ENCODE measurements around the gene CFAP43. TPM values are rescaled to one million over a fixed set of nuclear protein-coding genes. Genes with fewer than 3 reads are reported as not detected.
A peak's percentile ranks its signal among the peaks of the same experiment; 100 is the strongest.

CFAP43 gene
- total and polyA plus RNA-seq, 9 of the 15 experiments (the other 6 are each of a cell fraction or from before 2014, with no cell fraction given), result 0.07 to 0.86 (median 0.11) TPM; not detected in 1

DNA sequence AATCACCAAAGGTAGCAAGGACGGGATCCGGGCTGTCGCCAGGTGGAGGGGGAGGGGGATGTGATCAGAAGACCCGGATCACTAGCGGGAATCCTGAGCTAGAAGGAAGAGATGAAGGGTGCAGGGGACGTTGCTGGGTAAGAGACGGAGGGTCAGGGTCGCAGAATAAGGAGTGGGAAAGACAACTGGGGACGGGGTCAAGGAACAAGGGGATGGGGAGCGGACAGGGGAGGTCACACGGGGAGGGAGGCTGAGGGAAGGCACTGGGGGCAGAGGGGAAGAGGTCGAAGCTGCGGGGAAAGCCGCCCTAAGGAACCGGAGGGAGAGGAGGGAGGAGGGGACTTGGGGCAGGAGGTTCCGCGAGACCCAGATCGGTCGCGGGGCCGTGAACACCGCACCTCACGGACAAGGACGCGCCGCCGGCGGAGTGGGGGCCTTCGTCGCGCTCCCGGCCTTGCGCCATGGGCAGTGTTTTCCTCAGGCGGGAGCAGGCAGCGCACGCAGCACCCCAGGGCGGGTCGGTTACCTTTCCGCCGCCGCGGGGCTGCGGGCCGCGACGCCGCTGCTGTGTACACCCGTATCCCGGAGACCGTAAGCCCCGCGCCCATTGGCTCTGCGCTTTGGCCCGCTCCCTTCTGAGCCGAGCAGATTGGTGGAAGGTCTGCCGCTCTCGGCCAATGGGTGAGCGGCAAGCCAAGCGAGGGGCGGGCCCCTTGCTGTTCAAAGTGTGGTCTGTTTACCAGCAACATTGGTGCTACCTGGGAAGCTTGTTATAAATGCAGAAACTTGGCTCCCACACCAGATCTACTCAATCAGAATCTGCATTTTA is at the start of gene CFAP43 (continued):
- TF ChIP-seq, protein P1, sequence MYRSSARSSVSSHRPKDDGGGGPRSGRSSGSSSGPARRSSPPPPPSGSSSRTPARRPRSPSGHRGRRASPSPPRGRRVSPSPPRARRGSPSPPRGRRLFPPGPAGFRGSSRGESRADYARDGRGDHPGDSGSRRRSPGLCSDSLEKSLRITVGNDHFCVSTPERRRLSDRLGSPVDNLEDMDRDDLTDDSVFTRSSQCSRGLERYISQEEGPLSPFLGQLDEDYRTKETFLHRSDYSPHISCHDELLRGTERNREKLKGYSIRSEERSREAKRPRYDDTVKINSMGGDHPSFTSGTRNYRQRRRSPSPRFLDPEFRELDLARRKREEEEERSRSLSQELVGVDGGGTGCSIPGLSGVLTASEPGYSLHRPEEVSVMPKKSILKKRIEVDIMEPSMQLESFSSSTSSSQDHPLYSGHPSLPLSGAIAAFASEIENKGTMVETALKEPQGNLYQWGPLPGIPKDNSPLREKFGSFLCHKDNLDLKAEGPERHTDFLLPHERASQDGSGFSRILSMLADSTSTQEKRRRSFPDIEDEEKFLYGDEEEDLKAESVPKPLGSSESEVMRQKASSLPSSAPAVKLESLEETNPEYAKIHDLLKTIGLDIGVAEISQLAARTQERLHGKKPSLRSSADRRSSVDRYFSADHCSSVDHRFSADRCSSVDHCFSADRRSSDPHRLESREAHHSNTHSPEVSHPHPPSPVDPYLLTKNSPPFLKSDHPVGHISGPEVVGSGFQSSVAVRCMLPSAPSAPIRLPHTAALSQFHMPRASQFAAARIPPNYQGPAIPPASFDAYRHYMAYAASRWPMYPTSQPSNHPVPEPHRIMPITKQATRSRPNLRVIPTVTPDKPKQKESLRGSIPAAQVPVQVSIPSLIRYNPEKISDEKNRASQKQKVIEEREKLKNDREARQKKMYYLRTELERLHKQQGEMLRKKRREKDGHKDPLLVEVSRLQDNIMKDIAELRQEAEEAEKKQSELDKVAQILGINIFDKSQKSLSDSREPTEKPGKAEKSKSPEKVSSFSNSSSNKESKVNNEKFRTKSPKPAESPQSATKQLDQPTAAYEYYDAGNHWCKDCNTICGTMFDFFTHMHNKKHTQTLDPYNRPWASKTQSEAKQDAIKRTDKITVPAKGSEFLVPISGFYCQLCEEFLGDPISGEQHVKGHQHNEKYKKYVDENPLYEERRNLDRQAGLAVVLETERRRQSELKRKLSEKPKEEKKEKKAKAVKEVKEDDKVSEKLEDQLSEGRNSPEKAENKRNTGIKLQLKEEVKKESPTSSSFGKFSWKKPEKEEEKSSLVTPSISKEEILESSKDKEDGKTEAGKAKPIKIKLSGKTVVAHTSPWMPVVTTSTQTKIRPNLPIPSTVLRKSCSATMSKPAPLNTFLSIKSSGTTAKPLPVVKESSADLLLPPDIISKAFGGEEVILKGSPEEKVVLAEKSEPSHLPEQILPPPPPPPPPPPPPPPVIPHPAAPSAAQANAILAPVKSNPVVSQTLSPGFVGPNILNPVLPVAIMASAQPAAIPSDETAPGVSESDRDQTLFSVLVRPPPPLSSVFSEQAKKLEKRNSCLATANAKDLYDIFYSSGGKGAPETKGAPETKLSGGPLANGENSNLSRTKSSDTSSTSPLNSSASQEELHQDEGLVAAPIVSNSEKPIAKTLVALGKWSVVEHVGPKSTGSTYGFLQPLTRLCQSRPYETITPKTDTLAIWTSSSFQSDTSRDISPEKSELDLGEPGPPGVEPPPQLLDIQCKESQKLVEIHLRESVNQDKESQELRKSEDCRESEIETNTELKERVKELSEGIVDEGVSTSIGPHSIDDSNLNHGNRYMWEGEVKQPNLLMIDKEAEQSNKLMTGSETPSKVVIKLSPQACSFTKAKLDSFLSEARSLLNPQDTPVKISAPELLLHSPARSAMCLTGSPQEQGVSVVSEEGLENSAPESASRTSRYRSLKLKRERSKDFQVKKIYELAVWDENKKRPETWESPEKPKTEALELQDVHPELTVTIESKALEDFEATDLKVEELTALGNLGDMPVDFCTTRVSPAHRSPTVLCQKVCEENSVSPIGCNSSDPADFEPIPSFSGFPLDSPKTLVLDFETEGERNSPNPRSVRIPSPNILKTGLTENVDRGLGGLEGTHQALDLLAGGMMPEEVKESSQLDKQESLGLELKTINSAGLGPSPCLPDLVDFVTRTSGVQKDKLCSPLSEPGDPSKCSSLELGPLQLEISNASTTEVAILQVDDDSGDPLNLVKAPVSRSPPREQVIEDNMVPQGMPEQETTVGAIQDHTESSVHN (IDR thresholded peaks at IDR 0.05; ENCODE audit: borderline replicate concordance in 1 of 2, low read depth in 1 of 2), result no peak
- TF ChIP-seq MTA1 (IDR thresholded peaks at IDR 0.05; ENCODE audit: borderline replicate concordance) (no peak), ELF4 (CRISPR knock-in tag; IDR thresholded peaks at IDR 0.05) (no peak), LEF1 (IDR thresholded peaks at IDR 0.05) (no peak), KDM2B (CRISPR knock-in tag; IDR thresholded peaks at IDR 0.05) (no peak), NFATC3 (IDR thresholded peaks at IDR 0.05) (no peak), KLF10 (CRISPR knock-in tag; IDR thresholded peaks at IDR 0.05) (no peak), ZNF778 (CRISPR knock-in tag; IDR thresholded peaks at IDR 0.05) (no peak), ZNF263 (CRISPR knock-in tag; IDR thresholded peaks at IDR 0.05; ENCODE audit: borderline replicate concordance) (0 out of 2 replicates have a peak, but pooled peaks have one; percentile 36), MAFF (IDR thresholded peaks at IDR 0.05; ENCODE audit: low read length) (no peak), NR1H2 (CRISPR knock-in tag; IDR thresholded peaks at IDR 0.05) (no peak)
- TF ChIP-seq, protein P2, sequence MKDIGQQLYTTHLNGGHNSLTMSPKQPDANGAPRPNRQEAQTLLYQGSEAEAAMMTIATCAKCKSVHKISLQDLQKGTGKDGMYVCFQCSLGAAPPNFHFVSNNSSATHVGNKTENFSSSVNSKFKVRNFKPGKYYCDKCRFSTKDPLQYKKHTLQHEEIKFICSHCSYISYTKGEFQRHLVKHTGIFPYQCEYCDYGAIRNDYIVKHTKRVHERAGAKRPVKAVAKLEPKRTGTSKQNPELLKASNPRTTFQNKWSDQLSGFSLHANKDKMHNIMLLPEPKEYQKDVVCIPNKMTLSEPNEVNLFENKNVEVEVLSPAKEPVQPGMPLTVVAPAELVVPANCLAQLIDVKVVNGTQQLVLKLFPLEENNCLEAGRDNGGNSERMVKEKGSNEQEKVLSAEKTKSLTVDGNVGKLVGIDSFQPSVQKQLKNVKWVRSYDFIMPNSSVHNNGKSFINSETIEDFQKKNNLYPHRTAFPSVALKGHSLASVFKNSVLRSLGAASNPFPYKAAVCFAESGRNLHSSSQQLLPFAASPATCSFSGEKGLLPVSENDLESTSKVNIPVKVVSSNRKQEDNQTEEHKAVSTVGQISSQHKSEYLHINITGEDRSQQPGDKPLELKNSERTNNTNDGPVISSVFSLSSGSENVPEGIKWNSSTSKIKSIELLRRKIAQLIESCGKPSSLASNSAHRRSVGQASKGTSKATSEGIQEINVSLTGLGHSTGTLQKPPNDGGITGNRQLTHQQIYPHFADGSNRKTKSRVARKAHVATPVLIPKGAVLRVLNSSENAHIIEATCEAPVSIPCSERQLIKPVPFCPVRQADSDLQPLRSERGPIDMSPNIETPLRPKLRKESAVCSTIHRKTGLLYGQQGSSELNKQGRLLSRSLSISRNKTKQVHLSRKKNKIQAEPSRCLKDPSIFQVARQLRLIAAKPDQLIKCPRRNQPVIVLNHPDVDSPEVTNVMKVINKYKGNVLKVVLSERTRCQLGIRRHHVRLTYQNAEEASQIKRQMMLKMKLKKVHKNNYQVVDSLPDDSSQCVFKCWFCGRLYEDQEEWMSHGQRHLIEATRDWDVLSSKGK (CRISPR knock-in tag; IDR thresholded peaks at IDR 0.05), result no peak
